Activated T-helper 17 cell treated with anti-CD3 and anti-CD28 coated beads, Interleukin-2, amount 50 U/mL, for 72 hours (primary cell): ENCODE data around the gene RBM18. TPM values are rescaled to one million over a fixed set of nuclear protein-coding genes. Genes with fewer than 3 reads are reported as not detected.

ENCODE experiments used
- ATAC-seq: fragments of 150-1000 bp; cut with Tn5 transposase; replicated peaks from 2 replicates; pipeline ENCODE4 v1.10.0; 2021; ENCODE audit warnings: mild to moderate bottlenecking, moderate library complexity
- H3K27ac Mint-ChIP-seq: one replicate; pipeline ENCODE4 v1.8.0; 2022; ENCODE audit warnings: mixed read lengths
- H3K27me3 Mint-ChIP-seq: one replicate; pipeline ENCODE4 v1.8.0; 2022; ENCODE audit warnings: mixed read lengths
- H3K36me3 Mint-ChIP-seq: one replicate; pipeline ENCODE4 v1.8.0; 2022; ENCODE audit warnings: low read depth, mild to moderate bottlenecking, mixed read lengths
- H3K4me1 Mint-ChIP-seq: one replicate; pipeline ENCODE4 v1.8.0; 2022; ENCODE audit warnings: mixed read lengths
- H3K4me3 Mint-ChIP-seq: one replicate; pipeline ENCODE4 v1.8.0; 2022; ENCODE audit warnings: mild to moderate bottlenecking, mixed read lengths
- H3K9me3 Mint-ChIP-seq: one replicate; pipeline ENCODE4 v1.8.0; 2022; ENCODE audit warnings: mixed read lengths
- total RNA-seq, 2 donors: library from RNA; stranded (reverse); gene quantifications; one replicate each; pipeline ENCODE4 v1.2.3, GENCODE V29; 2022

The RBM18 gene
- total RNA-seq, 2 donors from 2014 or later: 25.7 to 36.1 TPM

GRCh38 chr9:122221183-122221811 is 43.3 kb downstream of the RBM18 start:
- no peak for ATAC-seq
- no peak overlapping the region for H3K27ac Mint-ChIP-seq
- H3K36me3 Mint-ChIP-seq: no peaks in the 10 kb centered on the region

GRCh38 chr9:122220673-122221182 is 43.9 kb downstream of the RBM18 start:
- Mint-ChIP-seq H3K36me3 (no peaks in the 10 kb centered on the region), H3K27me3 (peaks cover 80% of the 10 kb centered on the region), H3K9me3 (no peaks in the 10 kb centered on the region), H3K4me3 (no peak overlapping the region), H3K4me1 (no peaks in the 10 kb centered on the region), H3K27ac (no peak overlapping the region)
- ATAC-seq: no peak

More at GRCh38 chr9:122221183-122221811, 43.3 kb downstream of the RBM18 start:
- Mint-ChIP-seq H3K27me3 (peaks cover 76% of the 10 kb centered on the region), H3K9me3 (no peaks in the 10 kb centered on the region), H3K4me1 (no peaks in the 10 kb centered on the region), H3K4me3 (no peak overlapping the region)

- H3K4me1 Mint-ChIP-seq: no peaks in the 10 kb centered on the region
- no peaks in the 10 kb centered on the region for H3K9me3 Mint-ChIP-seq
- H3K27me3 Mint-ChIP-seq: peaks cover 81% of the 10 kb centered on the region
- H3K27ac Mint-ChIP-seq: no peak overlapping the region
- no peaks in the 10 kb centered on the region for H3K36me3 Mint-ChIP-seq
- ATAC-seq: no peak
- peak overlapping the region; percentile 51 for H3K4me3 Mint-ChIP-seq
Measured at GRCh38 chr9:122219856-122220672, 44.6 kb downstream of the RBM18 start.

GRCh38 chr9:122218935-122219855 is 45.4 kb downstream of the RBM18 start:
- Mint-ChIP-seq H3K36me3 (no peaks in the 10 kb centered on the region), H3K4me1 (no peaks in the 10 kb centered on the region), H3K9me3 (no peaks in the 10 kb centered on the region), H3K27ac (no peak overlapping the region), H3K4me3 (peak overlapping the region; percentile 51), H3K27me3 (peaks cover 80% of the 10 kb centered on the region)
- no peak for ATAC-seq

GRCh38 chr9:122218071-122218934 is 46.3 kb downstream of the RBM18 start:
- no peak for ATAC-seq
- Mint-ChIP-seq H3K4me3 (peak overlapping the region; percentile 51), H3K27ac (no peak overlapping the region), H3K36me3 (no peaks in the 10 kb centered on the region), H3K9me3 (no peaks in the 10 kb centered on the region), H3K4me1 (no peaks in the 10 kb centered on the region), H3K27me3 (peaks cover 75% of the 10 kb centered on the region)

- no peaks in the 10 kb centered on the region for H3K9me3 Mint-ChIP-seq
- no peak for ATAC-seq
- H3K27me3 Mint-ChIP-seq: peaks cover 75% of the 10 kb centered on the region
- no peaks in the 10 kb centered on the region for H3K36me3 Mint-ChIP-seq
- H3K4me1 Mint-ChIP-seq: peaks cover 5% of the 10 kb centered on the region
- no peak overlapping the region for H3K4me3 Mint-ChIP-seq
- H3K27ac Mint-ChIP-seq: no peak overlapping the region
Measured at GRCh38 chr9:122217640-122218039, 47.0 kb downstream of the RBM18 start.

- H3K9me3 Mint-ChIP-seq: no peaks in the 10 kb centered on the region
- H3K36me3 Mint-ChIP-seq: no peaks in the 10 kb centered on the region
- no peak overlapping the region for H3K27ac Mint-ChIP-seq
- H3K4me1 Mint-ChIP-seq: peaks cover 5% of the 10 kb centered on the region
- no peak overlapping the region for H3K4me3 Mint-ChIP-seq
- no peak for ATAC-seq
- peaks cover 72% of the 10 kb centered on the region for H3K27me3 Mint-ChIP-seq
Measured at GRCh38 chr9:122216798-122217418, 47.7 kb downstream of the RBM18 start.

- Mint-ChIP-seq H3K27ac (no peak overlapping the region), H3K36me3 (no peaks in the 10 kb centered on the region)
Measured at GRCh38 chr9:122216138-122216797, 48.4 kb downstream of the RBM18 start.

GRCh38 chr9:122215663-122216062 is 49.0 kb downstream of the RBM18 start:
- no peak for ATAC-seq
- H3K9me3 Mint-ChIP-seq: no peaks in the 10 kb centered on the region
- peaks cover 68% of the 10 kb centered on the region for H3K27me3 Mint-ChIP-seq
- H3K27ac Mint-ChIP-seq: no peak overlapping the region
- H3K36me3 Mint-ChIP-seq: no peaks in the 10 kb centered on the region
- H3K4me3 Mint-ChIP-seq: no peak overlapping the region
- peaks cover 5% of the 10 kb centered on the region for H3K4me1 Mint-ChIP-seq

More at GRCh38 chr9:122216138-122216797, 48.4 kb downstream of the RBM18 start:
- ATAC-seq: no peak
- Mint-ChIP-seq H3K4me1 (peaks cover 5% of the 10 kb centered on the region), H3K9me3 (no peaks in the 10 kb centered on the region), H3K27me3 (peaks cover 71% of the 10 kb centered on the region), H3K4me3 (no peak overlapping the region)

- H3K27me3 Mint-ChIP-seq: peaks cover 65% of the 10 kb centered on the region
- no peak for ATAC-seq
- no peaks in the 10 kb centered on the region for H3K36me3 Mint-ChIP-seq
- no peak overlapping the region for H3K27ac Mint-ChIP-seq
- no peaks in the 10 kb centered on the region for H3K9me3 Mint-ChIP-seq
- H3K4me3 Mint-ChIP-seq: peak overlapping the region; percentile 58
- peaks cover 5% of the 10 kb centered on the region for H3K4me1 Mint-ChIP-seq
Measured at GRCh38 chr9:122214507-122214906, 50.1 kb downstream of the RBM18 start.

GRCh38 chr9:122213589-122214413 is 50.8 kb downstream of the RBM18 start:
- H3K4me1 Mint-ChIP-seq: peaks cover 5% of the 10 kb centered on the region
- peaks cover 61% of the 10 kb centered on the region for H3K27me3 Mint-ChIP-seq
- H3K9me3 Mint-ChIP-seq: no peaks in the 10 kb centered on the region
- ATAC-seq: peak; percentile 75
- H3K27ac Mint-ChIP-seq: no peak overlapping the region
- no peaks in the 10 kb centered on the region for H3K36me3 Mint-ChIP-seq
- H3K4me3 Mint-ChIP-seq: peak overlapping the region; percentile 58

GRCh38 chr9:122213102-122213588 is 51.5 kb downstream of the RBM18 start:
- H3K9me3 Mint-ChIP-seq: no peaks in the 10 kb centered on the region
- ATAC-seq: no peak
- no peaks in the 10 kb centered on the region for H3K36me3 Mint-ChIP-seq
- H3K27me3 Mint-ChIP-seq: peaks cover 55% of the 10 kb centered on the region
- H3K27ac Mint-ChIP-seq: no peak overlapping the region
- peaks cover 5% of the 10 kb centered on the region for H3K4me1 Mint-ChIP-seq
- H3K4me3 Mint-ChIP-seq: peak overlapping the region; percentile 58
